A549 (cell line): Measurements from ENCODE around the gene NSD1.

Source experiments
- CBX8 ChIP-seq: fragments of 200-600 bp; sonication (generic); IDR thresholded peaks from 2 replicates; pipeline ENCODE4 v1.6.1; 2016
- CHD4 ChIP-seq: fragments of 200-600 bp; sonication (generic); IDR thresholded peaks from 2 replicates; pipeline ENCODE4 v1.6.1; 2016; ENCODE audit warnings: antibody characterized with exemption, mild to moderate bottlenecking, borderline replicate concordance
- CTCF ChIP-seq: fragments of >200 bp; sonication (Bioruptor Twin); formaldehyde crosslinking; IDR thresholded peaks from 3 replicates; pipeline ENCODE4 v1.5.1; 2016
- JUN ChIP-seq, 2 experiments: fragments of >200 bp; sonication (Bioruptor Twin); formaldehyde crosslinking; IDR thresholded peaks; 2 replicates in 1 of 2; 3 replicates in 1 of 2; pipeline ENCODE4 v1.6.1; 2016 to 2017
- MAZ ChIP-seq: fragments of 150-350 bp; IDR thresholded peaks from 2 replicates; pipeline ENCODE4 v1.6.1; 2014; ENCODE audit warnings: antibody characterized with exemption, low read depth, low read length, borderline replicate concordance
- MYC ChIP-seq: IDR thresholded peaks from 2 replicates; pipeline ENCODE4 v1.6.1; 2012; ENCODE audit warnings: mild to moderate bottlenecking, inconsistent platforms, low read length, improper control_type of control experiment, borderline replicate concordance
- POLR2A ChIP-seq: IDR thresholded peaks from 2 replicates; pipeline ENCODE4 v1.6.1; 2012; ENCODE audit warnings: mild to moderate bottlenecking, low read length
- RAD21 ChIP-seq, 2 experiments: fragments of >200 bp in 1 of 2; sonication (Bioruptor Twin) in 1 of 2; formaldehyde crosslinking in 1 of 2; IDR thresholded peaks in 1 of 2; conservative IDR thresholded peaks in 1 of 2; 2 replicates in 1 of 2; 3 replicates in 1 of 2; pipeline ENCODE4 v1.6.1; 2012 to 2018; ENCODE audit warnings: inconsistent platforms in 1 of 2
- RARB ChIP-seq: fragments of 250-450 bp; sonication (Bioruptor Pico); IDR thresholded peaks from 2 replicates; pipeline ENCODE4 v1.8.0; 2021; ENCODE audit warnings: mild to moderate bottlenecking, moderate library complexity
- REST ChIP-seq: fragments of 200-600 bp; sonication (generic); IDR thresholded peaks from 2 replicates; pipeline ENCODE4 v1.6.1; 2016; ENCODE audit warnings: antibody characterized with exemption, mild to moderate bottlenecking, moderate library complexity
- RNF2 ChIP-seq: fragments of 200-600 bp; sonication (generic); IDR thresholded peaks from 2 replicates; pipeline ENCODE4 v1.6.1; 2016; ENCODE audit warnings: low read depth, mild to moderate bottlenecking, antibody characterized with exemption, moderate library complexity, borderline replicate concordance
- TF ChIP-seq, protein P1 (sequence below): IDR thresholded peaks from 2 replicates; pipeline ENCODE4 v1.6.1; 2012

- TF ChIP-seq CTCF = no peak
- TF ChIP-seq REST = no peak
- TF ChIP-seq RNF2 = no peak
- no peak for TF ChIP-seq RAD21 (conservative IDR thresholded peaks at IDR 0.05 in 1 of 2, IDR thresholded peaks at IDR 0.05 in 1 of 2)
- no peak for TF ChIP-seq RARB (CRISPR knock-in tag)
- no peak for TF ChIP-seq MAZ
- TF ChIP-seq POLR2A = no peak
- TF ChIP-seq JUN (IDR thresholded peaks at IDR 0.05) = no peak
- TF ChIP-seq, protein P1, sequence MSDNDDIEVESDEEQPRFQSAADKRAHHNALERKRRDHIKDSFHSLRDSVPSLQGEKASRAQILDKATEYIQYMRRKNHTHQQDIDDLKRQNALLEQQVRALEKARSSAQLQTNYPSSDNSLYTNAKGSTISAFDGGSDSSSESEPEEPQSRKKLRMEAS = no peak
- no peak for TF ChIP-seq CBX8
- no peak for TF ChIP-seq CHD4
- no peak for TF ChIP-seq MYC
These were observed 3.2 kb upstream of the NSD1 start for GRCh38 chr5:177130211-177131018.
